Fibroblast of skin of left quadriceps (primary cell): Measurements from ENCODE around the gene BUD23.
"Not testable (repeated sequence)": the region's sequence is repeated elsewhere in the genome, so short reads cannot be mapped to it uniquely, and the experiment has no call there.

ENCODE experiments used
- DNase-seq, 2 experiments: peaks; one replicate each; pipeline ENCODE4 v3.0.0-alpha.2; 2013; ENCODE audit warnings: low read depth in 2 of 2

The BUD23 gene

DNA sequence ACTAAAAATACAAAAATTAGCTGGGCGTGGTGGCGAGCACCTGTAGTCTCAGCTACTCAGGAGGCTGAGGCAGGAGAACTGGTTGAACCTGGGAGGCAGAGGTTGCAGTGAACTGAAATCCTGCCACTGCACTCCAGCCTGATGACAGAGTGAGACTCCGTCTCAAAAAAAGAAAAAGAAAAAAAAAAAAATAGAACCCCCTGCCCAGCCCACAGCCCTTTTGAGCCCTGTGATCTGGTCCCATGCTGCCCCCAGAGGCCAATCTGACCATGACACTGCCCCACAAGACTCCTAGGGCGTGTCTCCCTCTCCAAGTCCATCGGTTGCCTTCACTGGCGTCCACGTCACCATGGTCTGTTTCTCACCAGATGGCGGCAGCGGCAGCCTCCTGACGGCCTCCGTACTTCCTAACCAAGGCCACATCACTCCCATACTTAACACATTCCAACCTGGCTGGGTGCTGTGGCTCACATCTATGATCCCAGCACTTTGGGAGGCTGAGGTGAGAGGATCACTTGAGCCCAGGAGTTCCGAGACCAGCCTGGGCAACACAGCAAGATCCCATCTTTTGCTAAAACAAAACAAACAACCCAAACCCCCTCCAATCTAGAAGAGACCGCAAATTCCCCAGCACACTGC, 18.1 kb downstream of the BUD23 start:
- DNase-seq: no peak

DNA sequence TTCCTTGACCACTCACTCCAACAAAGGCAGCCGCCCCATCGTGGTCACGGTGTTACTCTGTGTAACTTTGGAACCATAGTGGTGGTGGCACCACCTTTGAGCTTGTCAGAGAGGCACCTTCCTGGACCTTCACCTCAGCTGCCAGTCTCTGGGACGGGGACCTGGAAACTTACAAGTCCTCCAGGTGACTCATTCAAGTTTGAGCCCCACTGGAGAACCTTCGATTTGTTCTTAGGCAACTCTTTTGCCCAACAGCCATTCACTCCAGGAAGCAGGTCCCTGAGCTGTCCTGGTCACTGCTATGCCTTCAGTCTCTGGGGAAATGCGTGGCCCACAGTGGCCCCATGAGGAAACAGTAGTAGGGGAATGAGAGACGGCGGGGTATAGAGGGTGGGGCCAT, 18.8 kb downstream of the BUD23 start:
- no peak for DNase-seq

DNA sequence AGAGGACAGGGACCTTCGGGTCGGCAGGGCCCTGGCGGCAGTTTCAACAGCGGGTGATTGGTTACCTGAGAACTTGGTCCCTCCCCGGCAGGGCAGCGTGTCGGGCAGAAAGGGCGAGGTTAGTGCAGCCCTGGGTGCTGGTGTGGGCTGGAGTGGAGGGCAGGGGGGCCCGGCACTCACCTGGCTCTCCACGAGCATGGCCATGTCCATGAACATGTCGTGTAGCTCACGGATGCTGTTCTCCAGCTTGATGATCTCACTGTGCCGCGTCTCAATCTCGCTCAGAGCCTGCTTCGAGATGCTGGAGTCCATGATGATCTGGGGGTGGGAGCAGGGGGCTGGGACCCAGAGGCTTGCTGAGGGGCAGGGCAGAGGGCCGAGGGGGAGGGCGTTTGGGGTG, 19.3 kb downstream of the BUD23 start:
- no peak for DNase-seq

DNA sequence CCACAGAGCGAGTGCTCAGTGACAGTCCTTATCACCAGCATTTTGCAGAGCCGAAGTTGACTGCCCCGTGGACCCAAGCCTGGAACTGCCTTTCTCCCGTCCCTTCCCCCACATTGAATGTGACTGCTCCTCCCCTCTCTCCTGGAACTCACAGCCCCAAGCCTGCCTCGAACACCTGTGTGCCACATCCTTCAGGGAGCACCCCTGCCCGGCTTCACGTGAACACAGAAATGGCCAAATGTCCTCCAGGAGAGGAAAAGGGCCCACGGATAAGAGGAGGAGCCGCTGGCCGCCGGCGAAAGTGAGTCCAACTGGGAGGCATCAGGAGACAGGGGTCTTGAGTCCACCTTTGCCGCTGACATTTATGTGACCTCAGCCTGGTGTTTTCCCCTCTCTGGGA, 19.8 kb downstream of the BUD23 start:
- DNase-seq: no peak

DNA sequence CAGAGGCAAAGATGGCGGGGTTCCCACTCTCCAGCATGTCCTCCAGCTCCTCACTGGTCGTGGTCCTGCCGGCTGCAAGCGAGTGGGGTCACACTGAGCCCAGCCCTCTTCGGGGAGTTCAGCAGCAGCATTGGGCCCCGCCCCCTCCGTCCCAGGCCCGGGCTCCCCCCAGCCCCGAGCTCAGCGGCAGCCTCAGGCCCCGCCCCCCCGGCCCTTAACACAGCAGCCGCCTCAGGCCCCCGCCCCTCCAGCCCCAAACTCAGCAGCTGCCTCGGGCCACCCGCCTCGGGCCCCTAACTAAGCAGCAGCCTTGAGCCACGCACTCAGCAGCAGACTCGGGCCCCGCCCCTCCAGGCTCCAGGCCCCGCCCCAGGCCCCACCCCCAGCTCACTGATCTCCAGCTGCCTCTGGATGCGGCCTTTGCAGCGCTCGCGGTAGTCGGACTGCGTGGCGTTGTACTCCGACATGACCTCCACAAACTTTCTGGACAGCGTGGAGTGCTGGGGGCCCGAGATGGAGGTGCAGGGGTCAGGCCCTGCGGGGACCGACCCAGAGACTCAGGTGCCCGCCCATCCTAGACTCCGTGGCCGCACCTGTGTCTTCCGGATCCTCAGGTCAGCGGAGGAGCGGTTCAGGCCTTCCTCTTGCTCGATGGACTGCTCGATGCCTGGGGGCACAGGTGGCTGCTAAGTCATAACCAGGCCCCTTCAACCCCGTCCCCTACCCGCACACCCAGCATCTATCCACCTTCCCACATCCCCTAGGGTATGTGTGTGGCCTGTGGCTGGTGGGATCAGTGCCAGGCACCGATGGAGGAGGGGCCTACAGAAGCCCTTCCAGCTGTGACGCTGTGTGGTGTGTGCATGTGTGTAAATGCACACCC, 20.6 kb downstream of the BUD23 start:
- DNase-seq: peak in 1 of 2 experiments; percentile 50

DNA sequence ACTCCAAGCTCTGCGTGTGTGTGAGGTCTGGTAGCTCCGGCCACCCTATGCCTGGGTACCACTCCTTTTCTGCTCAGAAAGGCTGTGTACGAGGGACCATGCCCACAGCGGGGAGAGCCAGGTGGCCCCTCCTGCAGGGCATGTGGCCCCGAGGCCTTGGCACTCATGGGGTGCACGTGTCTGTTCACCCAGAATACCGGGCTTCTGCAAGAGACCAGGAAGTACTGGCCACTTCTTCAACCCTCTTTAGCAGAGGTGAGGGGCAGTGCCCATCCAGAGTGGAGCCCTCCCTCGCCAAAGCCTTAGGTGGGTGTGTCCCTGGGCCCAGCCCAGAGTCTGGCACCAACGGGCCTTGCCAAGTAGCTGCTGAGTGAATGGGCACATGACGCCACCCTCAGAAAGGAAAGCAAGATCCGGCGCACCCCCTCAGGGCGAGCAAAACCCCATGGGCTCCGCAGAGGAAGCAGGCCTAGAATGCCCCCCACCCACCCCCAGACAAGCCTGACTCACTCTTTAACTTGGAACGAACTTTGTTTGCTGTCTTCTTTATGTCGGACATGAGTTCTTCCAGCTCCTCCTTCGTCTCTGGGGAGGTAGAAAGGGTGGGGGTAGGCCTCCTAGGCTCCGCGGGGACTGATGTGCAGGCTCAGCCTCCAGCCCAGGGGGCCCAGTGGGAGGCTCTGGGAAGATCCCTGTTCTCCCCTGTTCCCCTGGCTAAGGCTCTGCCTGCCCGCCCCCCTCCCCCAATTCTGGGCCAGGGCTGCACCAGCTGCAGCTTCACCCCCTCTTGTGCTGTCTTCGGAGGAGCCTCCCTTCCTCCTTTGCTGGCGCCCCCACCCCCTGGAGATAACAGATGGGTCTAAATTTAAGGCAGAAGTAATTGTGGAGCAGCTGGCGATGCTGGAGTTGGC, 21.5 kb downstream of the BUD23 start:
- DNase-seq: peak in 1 of 2 experiments; percentile 64

DNA sequence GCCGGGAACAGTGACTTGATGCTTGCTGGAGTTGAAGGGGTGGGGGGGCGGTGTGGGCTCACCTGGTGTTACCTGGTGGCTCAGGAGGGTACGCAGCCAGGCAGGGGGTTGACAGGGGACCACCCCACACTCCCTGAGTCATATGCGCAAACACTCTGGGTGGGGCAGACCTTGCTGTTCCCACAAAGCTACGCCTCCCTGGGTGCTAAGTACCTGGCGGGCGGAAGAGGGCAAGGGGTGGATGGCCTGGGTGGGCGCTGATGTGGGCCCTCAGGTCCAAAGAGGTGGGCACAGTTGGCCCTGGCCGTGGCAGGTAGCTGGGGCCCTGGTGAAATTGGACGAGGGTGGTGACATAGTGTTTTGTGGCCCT, 22.1 kb downstream of the BUD23 start:
- DNase-seq: no peak

DNA sequence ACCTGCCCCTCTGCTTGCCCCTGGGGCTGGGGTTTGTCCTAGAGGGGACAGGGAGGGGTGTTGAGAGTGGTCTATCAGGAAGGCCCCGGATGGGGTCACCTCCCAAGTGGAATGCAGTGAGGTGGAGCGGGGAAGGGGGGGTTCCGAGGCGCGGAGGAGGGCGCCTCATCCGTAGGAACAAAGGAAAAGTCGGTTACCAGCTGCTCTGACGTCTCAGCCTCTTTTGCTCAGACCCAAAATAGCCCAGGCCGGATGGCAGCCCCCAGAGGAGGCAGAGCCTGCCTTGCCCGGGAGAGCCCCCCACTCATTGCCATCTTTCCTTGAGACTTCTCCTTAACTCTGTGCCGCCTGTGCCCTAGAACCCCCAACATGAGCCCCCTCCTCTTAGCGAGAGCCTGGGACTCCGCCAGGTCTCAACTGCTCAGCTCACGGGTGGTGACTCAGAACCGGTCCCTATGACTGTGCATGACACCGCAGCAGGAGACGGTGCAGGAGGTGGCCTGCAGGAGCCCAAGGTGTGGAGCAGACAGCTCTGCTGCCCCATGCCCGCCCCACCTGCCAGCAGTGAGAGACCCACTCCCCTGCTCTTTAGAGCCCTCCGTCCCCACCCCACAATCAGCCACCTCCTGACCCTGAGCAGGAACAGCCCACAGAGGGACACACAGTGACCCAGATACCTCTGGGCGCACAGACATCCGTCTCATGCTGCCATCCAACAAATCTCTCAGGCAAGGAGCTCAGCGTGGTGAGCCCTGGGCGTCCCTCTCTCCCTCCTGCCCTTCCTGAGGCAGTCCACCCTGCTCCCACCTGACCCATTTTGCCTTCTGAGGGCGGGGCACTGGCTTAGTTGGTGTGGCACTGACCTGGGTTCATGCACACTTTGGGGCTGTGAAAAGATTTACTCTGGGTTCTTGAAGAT, 23.0 kb downstream of the BUD23 start:
- no peak for DNase-seq

DNA sequence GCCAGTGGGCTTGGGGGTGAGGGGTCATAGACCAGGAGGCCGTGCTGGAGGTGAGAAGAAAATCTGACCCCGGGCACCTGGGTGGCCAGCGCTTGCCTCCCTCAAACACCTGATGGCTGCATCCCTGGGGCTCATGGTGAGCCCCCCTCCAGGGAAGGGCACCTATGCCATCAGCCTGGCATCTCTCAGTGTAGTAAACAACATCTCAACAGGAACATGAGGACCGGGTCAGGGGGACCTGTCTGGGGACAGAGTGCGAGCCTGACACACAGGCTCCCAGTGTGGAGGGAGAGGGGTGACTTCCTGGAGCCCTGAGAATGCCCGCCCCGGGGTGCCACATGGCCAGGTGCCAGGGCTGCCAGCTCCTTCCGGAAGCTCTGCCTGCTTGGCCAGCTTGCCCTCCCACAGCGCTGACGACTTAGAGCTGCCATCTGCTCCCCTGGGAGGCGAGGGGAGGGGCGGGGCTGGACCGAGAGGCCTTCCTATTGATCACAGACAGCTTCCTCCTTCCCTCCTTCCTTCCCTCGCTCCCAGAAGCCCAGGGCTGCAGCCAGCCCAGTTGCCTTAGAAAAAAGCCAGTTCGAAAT, 23.7 kb downstream of the BUD23 start:
- no peak for DNase-seq

DNA sequence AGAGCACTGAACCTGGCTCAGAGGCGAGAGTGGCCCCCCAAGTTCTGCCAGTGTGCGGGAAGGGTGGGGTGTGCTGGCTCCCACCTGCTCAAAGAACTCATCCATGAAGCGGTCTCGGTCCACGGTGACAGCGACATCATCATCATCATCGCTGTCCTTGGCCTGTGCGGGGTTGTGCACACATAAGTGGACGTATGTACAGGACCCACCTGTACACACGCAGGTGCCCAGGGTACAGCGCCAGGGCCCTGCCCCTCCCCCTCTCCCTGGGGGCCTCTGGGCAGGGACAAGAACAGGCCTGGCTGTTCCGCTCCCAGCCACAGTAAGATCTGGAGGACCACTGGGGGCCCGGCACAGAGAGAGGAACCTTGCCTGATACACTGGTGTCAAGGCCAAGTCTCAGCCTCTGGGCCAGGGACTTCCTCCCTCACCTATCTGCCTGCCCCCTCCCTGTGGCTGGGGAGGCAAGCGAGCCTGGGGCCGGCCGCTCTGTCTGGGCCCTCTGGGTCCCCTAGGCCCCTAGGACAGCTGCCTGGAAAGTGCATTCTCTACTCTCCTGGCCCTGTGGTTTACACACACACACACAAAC, 25.7 kb downstream of the BUD23 start:
- no peak for DNase-seq

DNA sequence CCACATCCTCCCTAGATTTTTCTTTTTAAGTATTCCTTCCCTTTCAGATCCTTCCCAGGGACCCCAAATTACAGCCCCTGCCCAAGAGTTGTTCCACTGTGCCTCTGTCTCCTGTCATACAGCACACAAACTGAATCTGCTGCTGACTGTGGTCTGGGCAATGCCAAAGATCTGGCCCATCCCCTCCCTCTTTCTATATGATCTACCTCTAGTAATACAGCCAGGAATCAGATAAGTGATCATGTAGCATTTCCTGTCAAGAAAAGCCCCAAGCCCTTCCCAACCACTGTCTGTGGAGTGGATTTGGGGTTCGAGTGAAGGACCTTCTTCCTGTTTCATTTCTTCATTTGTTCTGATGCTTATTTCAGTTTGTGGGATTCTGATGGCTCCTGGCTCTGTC, 29.4 kb downstream of the BUD23 start:
- no peak for DNase-seq

DNA sequence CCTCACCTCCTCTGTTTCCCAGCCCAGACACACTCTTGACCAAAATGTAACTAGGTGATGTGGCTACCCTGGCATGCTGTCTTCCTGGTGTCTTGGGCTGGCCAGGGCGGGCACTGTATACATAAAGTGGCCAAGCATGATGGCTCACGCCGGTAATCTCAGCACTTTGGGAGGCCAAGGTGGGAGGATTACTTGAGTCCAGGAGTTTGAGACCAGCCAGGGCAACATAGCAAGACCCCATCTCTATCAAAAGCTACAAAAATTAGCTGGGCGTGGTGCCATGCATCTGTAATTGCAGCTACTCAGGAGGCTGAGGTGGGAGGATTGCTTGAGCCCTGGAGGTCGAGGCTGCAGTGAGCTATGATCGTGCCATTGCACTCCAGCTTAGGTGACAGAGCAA, 29.9 kb downstream of the BUD23 start:
- not testable (repeated sequence) for DNase-seq

DNA sequence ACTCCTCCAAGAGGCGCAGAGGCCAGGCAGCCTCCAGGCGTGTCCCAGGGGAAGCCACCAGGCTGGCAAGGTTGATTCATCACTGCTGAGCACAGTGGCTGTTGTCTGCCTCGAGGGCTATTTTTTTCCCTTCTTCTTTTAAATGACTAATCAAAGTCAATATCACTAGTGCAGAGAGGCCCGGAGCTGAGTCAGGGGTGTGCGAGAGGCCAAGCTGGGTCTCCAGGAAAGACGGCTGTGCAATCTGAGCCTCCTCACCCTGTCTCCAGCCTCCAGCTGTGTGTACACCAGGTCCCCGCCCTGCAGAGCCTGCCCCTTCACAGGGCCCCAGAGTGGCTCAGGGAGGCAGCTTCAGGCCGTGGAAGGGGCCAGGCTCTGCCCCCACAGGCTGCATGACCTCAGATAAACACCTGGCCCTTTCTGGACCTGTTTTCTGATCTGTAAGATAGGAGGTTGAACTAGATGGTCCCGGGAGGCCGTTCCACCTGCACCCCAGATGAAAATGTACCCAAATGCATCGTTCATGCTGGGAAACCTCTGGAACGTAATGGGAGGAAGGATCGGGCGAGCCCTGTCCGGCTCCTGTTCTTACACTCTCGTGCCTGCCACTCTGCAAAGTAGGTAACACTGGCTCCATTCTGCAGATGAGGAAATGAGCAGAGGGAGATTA, 32.4 kb downstream of the BUD23 start:
- peak; percentile 67 to 72 for DNase-seq

DNA sequence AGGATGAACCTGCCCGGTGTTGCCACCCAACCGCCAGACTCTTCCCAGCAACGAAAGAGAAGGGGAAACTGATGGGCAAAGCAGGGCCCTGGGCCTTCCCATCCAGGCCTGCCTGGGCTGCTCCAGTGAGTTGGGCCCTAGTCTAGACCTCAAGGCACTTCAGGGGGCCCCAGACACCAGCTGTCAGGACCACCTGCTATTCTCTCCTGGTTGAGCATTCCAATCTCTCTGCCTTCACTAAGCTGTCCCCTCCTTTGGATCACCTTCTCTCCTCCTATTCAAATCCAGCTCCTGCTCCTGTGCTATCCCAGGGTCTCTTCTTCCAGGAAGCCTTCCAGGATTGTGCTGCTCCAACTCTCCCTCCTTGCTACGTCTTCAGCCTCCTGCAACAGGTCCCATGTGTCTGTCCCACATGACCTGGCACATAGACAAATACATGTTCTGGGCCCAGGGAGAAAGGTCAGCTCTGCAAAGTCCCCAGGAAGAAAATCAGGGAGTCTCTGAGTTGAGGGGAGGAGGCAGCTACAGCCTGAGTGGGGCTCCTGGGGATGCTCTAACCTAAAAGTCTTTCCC, 33.0 kb downstream of the BUD23 start:
- no peak for DNase-seq

DNA sequence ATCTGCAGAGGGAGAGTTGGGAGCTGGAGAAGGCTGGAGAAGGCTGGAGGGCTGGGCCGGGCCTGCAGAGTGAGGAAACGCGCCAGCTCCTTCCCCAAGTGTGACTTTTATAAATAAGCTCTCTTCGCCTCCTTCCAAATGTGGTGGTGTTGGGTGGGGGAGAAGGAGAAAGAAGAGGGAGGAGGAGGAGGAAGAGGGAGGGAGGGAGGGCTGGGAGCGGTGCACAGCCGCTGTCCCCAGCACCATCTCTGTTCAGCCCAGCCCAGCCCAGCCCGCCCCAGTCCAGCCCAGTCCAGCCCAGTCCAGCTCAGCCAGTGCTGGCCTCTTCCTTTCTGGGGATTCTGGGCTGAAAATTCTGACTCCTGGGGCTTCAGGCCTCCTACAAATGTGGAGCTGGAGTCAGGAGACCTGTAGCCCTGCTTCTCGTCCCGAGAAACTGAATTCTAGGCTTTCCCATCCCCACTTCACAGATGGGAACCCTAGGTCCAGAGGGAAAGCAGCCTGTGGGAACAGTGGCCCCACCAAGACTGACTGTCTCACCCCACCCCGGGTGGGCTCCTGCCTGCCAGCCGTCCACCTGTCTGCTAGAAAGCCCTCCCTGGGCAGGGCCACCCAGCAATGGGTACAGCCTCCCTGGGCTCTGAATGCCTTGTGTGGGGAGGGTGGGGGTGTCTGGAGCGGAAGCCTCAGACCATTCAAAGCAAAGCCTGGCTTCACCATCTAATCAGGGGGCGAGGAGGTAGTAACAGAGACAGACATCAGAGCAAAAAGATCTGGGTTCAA, 33.8 kb downstream of the BUD23 start:
- DNase-seq: no peak

DNA sequence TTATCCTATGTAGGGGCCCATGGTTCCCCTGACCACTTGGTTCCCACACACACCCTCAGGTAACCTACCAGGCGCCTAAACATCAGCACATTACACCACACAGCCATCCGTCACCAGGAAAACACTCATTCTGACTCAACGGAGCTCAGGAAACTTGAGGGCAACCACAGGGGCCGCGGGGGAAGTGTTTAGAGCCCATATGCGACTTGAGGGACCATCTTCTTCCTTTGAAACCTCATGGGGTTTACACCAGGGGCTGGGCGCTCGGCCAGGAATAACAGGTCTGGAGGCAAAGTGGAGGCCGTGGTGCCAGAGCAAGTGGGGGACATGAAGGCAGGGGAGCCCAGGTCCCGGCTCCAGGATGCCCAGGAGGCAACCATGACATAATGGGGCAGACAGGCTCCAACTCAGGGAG, 34.6 kb downstream of the BUD23 start:
- DNase-seq: peak in 1 of 2 experiments; percentile 59

DNA sequence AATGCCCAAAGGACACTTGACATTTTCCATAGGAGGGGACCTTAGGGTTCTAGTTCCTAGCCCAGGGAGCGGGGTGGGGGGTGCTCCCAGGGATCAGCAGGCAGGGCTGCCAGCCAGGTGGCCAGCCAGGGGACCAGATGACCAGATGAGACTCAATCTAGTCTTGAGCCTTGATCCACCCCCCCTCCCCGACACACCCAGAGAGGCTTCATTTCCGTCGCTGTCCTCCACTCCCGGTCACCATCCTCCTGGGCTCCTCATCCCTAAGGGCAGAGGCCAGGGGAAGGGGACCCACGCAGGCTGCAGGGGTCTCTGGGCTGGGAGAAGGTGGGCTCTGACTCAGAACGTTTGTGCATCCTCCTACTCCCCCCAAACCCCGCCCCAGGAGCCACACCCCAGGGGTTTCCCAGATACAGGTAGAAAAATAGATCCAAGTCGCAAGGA, 35.1 kb downstream of the BUD23 start:
- no peak for DNase-seq

DNA sequence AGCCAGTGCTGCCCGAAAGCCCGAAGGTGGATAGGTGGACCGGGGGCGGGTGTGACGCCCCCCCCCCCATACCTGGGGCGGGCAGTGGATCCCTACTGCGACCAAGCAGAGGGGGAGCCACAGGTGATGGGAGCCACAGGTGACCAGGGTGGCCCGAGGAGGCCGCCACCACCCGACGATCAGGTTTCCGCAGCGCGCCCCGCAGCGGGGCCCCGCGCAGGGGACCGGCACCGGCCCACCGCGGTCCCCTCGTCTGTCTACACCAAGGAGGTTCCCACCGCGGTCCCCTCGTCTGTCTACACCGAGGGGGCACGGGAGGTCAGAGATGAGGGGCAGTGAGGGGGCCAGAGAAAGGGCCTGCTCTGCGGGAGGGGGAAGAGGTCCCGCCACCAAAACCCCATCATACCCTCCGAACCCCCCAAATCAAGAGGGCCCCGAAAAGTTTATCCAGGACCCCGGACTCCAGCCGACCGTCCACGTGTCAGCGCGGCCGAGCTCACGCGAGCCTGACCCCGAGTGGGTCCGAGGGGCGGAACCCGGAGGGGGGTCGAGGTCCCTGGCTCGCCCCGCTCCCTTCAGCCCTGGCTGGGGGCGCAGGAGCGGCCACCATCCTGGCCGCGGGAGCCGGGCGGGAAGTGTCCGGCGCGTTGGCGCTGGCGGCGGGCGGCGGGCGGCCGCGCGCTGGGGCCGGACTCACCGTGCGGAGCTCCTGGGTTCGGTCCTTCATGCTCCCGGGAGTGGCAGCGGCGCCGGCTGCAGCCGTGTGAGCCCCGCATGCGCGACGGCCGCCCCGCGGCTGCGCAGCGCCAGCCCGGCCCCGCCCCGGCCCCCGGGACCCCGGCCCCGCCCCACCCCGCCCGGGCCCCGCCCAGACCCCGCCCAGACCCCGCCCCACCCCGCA, 35.8 kb downstream of the BUD23 start, which contains the start of gene STX1A:
STX1A (minus strand) TSS at position 765 of the 901 bp plus-strand sequence; CDS start at position 727, 38 bp downstream.
- DNase-seq: no peak
